CD14-positive monocyte (primary cell): ENCODE measurements around the gene LPCAT1. TPM values are rescaled to one million over a fixed set of nuclear protein-coding genes. Genes with fewer than 3 reads are reported as not detected.

ENCODE experiments used
- DNase-seq, 3 donors: peaks; one replicate each; pipeline ENCODE4 v3.0.0-alpha.2; 2011 to 2022
- H2AFZ ChIP-seq: 2 replicates; pipeline ENCODE4 v1.6.0; 2012; ENCODE audit warnings: mild to moderate bottlenecking, low read depth, low read length, inconsistent platforms; ENCODE audit not compliant: insufficient read depth, poor library complexity, severe bottlenecking
- H3K27ac ChIP-seq, 2 donors: 1 replicate in 1 of 2; 2 replicates in 1 of 2; pipeline ENCODE4 v1.5.1; 2012 to 2013; ENCODE audit warnings: low read length in 2 of 2, control low read depth in 1 of 2, inconsistent platforms in 1 of 2, low read depth in 1 of 2, mild to moderate bottlenecking in 1 of 2
- H3K27me3 ChIP-seq, 2 donors: one replicate each; pipeline versions ENCODE4 v1.6.0 to v1.6.1; 2011 to 2013; ENCODE audit warnings: low read length in 2 of 2; ENCODE audit not compliant: control insufficient read depth in 2 of 2, insufficient read depth in 2 of 2
- H3K36me3 ChIP-seq, 2 donors: replicated peaks in 1 of 2; 1 replicate in 1 of 2; 2 replicates in 1 of 2; pipeline versions ENCODE4 v1.5.1 to v1.6.1; 2012 to 2013; ENCODE audit warnings: low read length in 2 of 2, control low read depth in 1 of 2, inconsistent platforms in 1 of 2, mild to moderate bottlenecking in 1 of 2; ENCODE audit not compliant: insufficient read depth in 2 of 2, control insufficient read depth in 1 of 2
- H3K4me1 ChIP-seq, 2 donors: 1 replicate in 1 of 2; 2 replicates in 1 of 2; pipeline versions ENCODE4 v1.5.1 to v1.6.1; 2012 to 2013; ENCODE audit warnings: low read length in 2 of 2, control low read depth in 1 of 2, inconsistent platforms in 1 of 2, mild to moderate bottlenecking in 1 of 2, moderate library complexity in 1 of 2; ENCODE audit not compliant: insufficient read depth in 2 of 2, control insufficient read depth in 1 of 2
- H3K4me2 ChIP-seq: replicated peaks from 2 replicates; pipeline ENCODE3; 2012; ENCODE audit warnings: low read length, moderate library complexity, mild to moderate bottlenecking; ENCODE audit not compliant: poor library complexity, severe bottlenecking; ENCODE audit errors: extremely low read depth
- H3K4me3 ChIP-seq, 3 experiments: fragments of 200-600 bp in 1 of 3; sonication (generic) in 1 of 3; replicated peaks in 1 of 3; 1 replicate in 2 of 3; 2 replicates in 1 of 3; pipeline ENCODE4 v1.5.1; 2011 to 2013; ENCODE audit warnings: low read length in 3 of 3, mild to moderate bottlenecking in 3 of 3, control low read depth in 2 of 3, low read depth in 2 of 3, inconsistent platforms in 1 of 3, moderate library complexity in 1 of 3
- H3K79me2 ChIP-seq: 2 replicates; pipeline ENCODE4 v1.6.0; 2012; ENCODE audit warnings: mild to moderate bottlenecking, control low read depth, inconsistent platforms, low read length, moderate library complexity; ENCODE audit not compliant: insufficient read depth
- H3K9ac ChIP-seq: 2 replicates; pipeline ENCODE4 v1.6.0; 2017; ENCODE audit warnings: low read length, mild to moderate bottlenecking; ENCODE audit not compliant: insufficient read depth, poor library complexity, severe bottlenecking
- H3K9me3 ChIP-seq, 2 donors: replicated peaks in 1 of 2; 1 replicate in 1 of 2; 2 replicates in 1 of 2; pipeline versions ENCODE4 v1.5.1 to v1.6.1; 2012 to 2013; ENCODE audit warnings: low read length in 2 of 2, control low read depth in 1 of 2; ENCODE audit not compliant: control insufficient read depth in 1 of 2, insufficient read depth in 1 of 2
- H4K20me1 ChIP-seq: 2 replicates; pipeline ENCODE4 v1.6.0; 2012; ENCODE audit warnings: mild to moderate bottlenecking, low read length, control low read depth, moderate library complexity; ENCODE audit not compliant: insufficient read depth
- H3K27ac Mint-ChIP-seq, 7 donors: one replicate each; pipeline ENCODE4 v1.8.0; 2020; ENCODE audit warnings: mild to moderate bottlenecking in 7 of 7, mixed read lengths in 7 of 7, moderate library complexity in 6 of 7, inconsistent platforms in 2 of 7
- H3K27me3 Mint-ChIP-seq, 3 donors: one replicate each; pipeline ENCODE4 v1.8.0; 2021 to 2022; ENCODE audit warnings: low read depth in 3 of 3, mild to moderate bottlenecking in 3 of 3, mixed read lengths in 3 of 3, moderate library complexity in 3 of 3, inconsistent platforms in 1 of 3
- H3K36me3 Mint-ChIP-seq, 2 donors: one replicate each; pipeline ENCODE4 v1.8.0; 2020; ENCODE audit warnings: mixed read lengths in 2 of 2, inconsistent platforms in 1 of 2, mild to moderate bottlenecking in 1 of 2
- H3K4me1 Mint-ChIP-seq: one replicate; pipeline ENCODE4 v1.8.0; 2020; ENCODE audit warnings: mild to moderate bottlenecking, mixed read lengths
- H3K4me3 Mint-ChIP-seq, 2 donors: one replicate each; pipeline ENCODE4 v1.8.0; 2020; ENCODE audit warnings: mild to moderate bottlenecking in 2 of 2, mixed read lengths in 2 of 2, moderate library complexity in 1 of 2
- H3K9me3 Mint-ChIP-seq, 7 donors: one replicate each; pipeline ENCODE4 v1.8.0; 2020 to 2022; ENCODE audit warnings: mixed read lengths in 7 of 7, mild to moderate bottlenecking in 6 of 7, moderate library complexity in 6 of 7, inconsistent platforms in 2 of 7
- CTCF ChIP-seq: fragments of 200-600 bp; IDR thresholded peaks from one replicate; pipeline ENCODE4 v1.8.0; 2022; ENCODE audit warnings: antibody characterized with exemption, mild to moderate bottlenecking
- WGBS: methylation state at CpG from one replicate; pipeline ENCODE4 v1.1.5; 2013; ENCODE audit warnings: missing lambda C conversion rate; ENCODE audit not compliant: insufficient coverage; 5-methylcytosine and 5-hydroxymethylcytosine counted together
- intact Hi-C, 2 donors: fragments of 100-400 bp; cut with micrococcal nuclease; formaldehyde crosslinking; loops; one replicate each; pipeline versions ENCODE4 v1.15.0 to v1.15.1; 2023
- polyA plus RNA-seq, 3 donors: library from polyadenylated mRNA; depleted of rRNA in 1 of 3; unstranded in 2 of 3; stranded (reverse) in 1 of 3; fragments of 300-500 nt in 2 of 3; fragments of >200 nt in 1 of 3; fragmentation: Illumina TruSeq in 2 of 3; gene quantifications; 1 replicate in 2 of 3; 2 replicates in 1 of 3; pipeline ENCODE4 v1.2.3, GENCODE V29; 2012 to 2021

LPCAT1 gene
- polyA plus RNA-seq, 3 donors = 34.1 to 53.9 (median 34.8) TPM

- peaks cover 66 to 82% (median 72%) of the 10 kb centered on the region in 3 donors for H3K27me3 Mint-ChIP-seq
- H3K4me1 Mint-ChIP-seq = no peaks in the 10 kb centered on the region
- WGBS = 1% methylated on average over 39 of the region's 52 CpGs
- H3K27ac Mint-ChIP-seq = no peak within 1 kb of the TSS
- H3K9ac ChIP-seq = no peak within 1 kb of the TSS
- intact Hi-C loops = no loop called here
- H3K4me3 Mint-ChIP-seq = peak within 1 kb of the TSS in 1 of 2 donors; percentile 79
- no peak for DNase-seq
- no peak within 1 kb of the TSS for H3K4me3 ChIP-seq
- no peak for TF ChIP-seq CTCF
- H3K4me2 ChIP-seq = no peak within 1 kb of the TSS
- no peaks in the 10 kb centered on the region for H3K36me3 ChIP-seq
- peaks cover 0 to 7% (median 4%) of the 10 kb centered on the region in 7 donors for H3K9me3 Mint-ChIP-seq
- no peaks in the 10 kb centered on the region for H3K4me1 ChIP-seq
- no peaks in the 10 kb centered on the region for H3K9me3 ChIP-seq
- H2AFZ ChIP-seq = no peak within 1 kb of the TSS
- no peaks in the 10 kb centered on the region for H4K20me1 ChIP-seq
- no peak within 1 kb of the TSS for H3K27ac ChIP-seq
- peaks cover 17 to 64% of the 10 kb centered on the region in 2 donors for H3K27me3 ChIP-seq
- H3K36me3 Mint-ChIP-seq = no peaks in the 10 kb centered on the region
- no peaks in the 10 kb centered on the region for H3K79me2 ChIP-seq
Measured at GRCh38 chr5:1445313-1445688, 78.5 kb downstream of the LPCAT1 start, which contains the start of gene SLC6A3. Gene SLC6A3, minus strand, starts transcription at chr5:1445440. Its CDS starts 2,243 bp downstream, at chr5:1443197.

GRCh38 chr5:1444361-1445189 is 79.2 kb downstream of the LPCAT1 start:
- Histone ChIP-seq H4K20me1 (no peaks in the 10 kb centered on the region), H3K36me3 (no peaks in the 10 kb centered on the region), H3K4me3 (no peak overlapping the region), H3K27me3 (peaks cover 17 to 61% of the 10 kb centered on the region in 2 donors), H3K9me3 (no peaks in the 10 kb centered on the region), H3K79me2 (no peaks in the 10 kb centered on the region), H3K9ac (no peak overlapping the region), H3K4me2 (no peak overlapping the region), H3K4me1 (no peaks in the 10 kb centered on the region), H2AFZ (no peak overlapping the region), H3K27ac (no peak overlapping the region)
- H3K36me3 Mint-ChIP-seq = no peaks in the 10 kb centered on the region
- no peak for TF ChIP-seq CTCF
- H3K27ac Mint-ChIP-seq = no peak overlapping the region
- DNase-seq = no peak
- peaks cover 0 to 7% (median 4%) of the 10 kb centered on the region in 7 donors for H3K9me3 Mint-ChIP-seq
- intact Hi-C loops = no loop called here
- peak overlapping the region in 1 of 2 donors; percentile 79 for H3K4me3 Mint-ChIP-seq
- 18% methylated on average over 59 of the region's 68 CpGs for WGBS
- H3K4me1 Mint-ChIP-seq = no peaks in the 10 kb centered on the region
- H3K27me3 Mint-ChIP-seq = peaks cover 60 to 84% (median 71%) of the 10 kb centered on the region in 3 donors
